GM21447 (cell line): ENCODE measurements around the gene BST2.

Source experiments
- ATAC-seq: cut with Tn5 transposase; IDR thresholded peaks from one replicate; pipeline ENCODE4 v1.9.1; 2021; ENCODE audit not compliant: unreplicated experiment

Gene BST2

GRCh38 chr19:17419621-17420474, 14.4 kb upstream of the BST2 start, which contains the start of gene MVB12A:
Gene MVB12A (plus strand): TSS chr19:17420047. CDS start chr19:17420136, 89 bp downstream.
- peak; percentile 81 for ATAC-seq

- ATAC-seq: no peak
Observed at GRCh38 chr19:17419154-17419620, 13.8 kb upstream of the BST2 start.

GRCh38 chr19:17418710-17419109, 13.3 kb upstream of the BST2 start:
- no peak for ATAC-seq

- no peak for ATAC-seq
Observed at GRCh38 chr19:17415121-17415520, 9.7 kb upstream of the BST2 start.

GRCh38 chr19:17414097-17414496, 8.7 kb upstream of the BST2 start:
- no peak for ATAC-seq

GRCh38 chr19:17411801-17412200, 6.4 kb upstream of the BST2 start:
- ATAC-seq: no peak

GRCh38 chr19:17409990-17410389, 4.6 kb upstream of the BST2 start:
- ATAC-seq: no peak

GRCh38 chr19:17406887-17407196, 1.4 kb upstream of the BST2 start:
- no peak for ATAC-seq

- no peak for ATAC-seq
Observed at GRCh38 chr19:17406046-17406886, 836 bp upstream of the BST2 start.

- ATAC-seq: no peak
Observed at GRCh38 chr19:17404621-17405249, 695 bp downstream of the BST2 start.

GRCh38 chr19:17404015-17404414, 1.4 kb downstream of the BST2 start:
- ATAC-seq: no peak

- no peak for ATAC-seq
Observed at GRCh38 chr19:17402982-17403855, 2.2 kb downstream of the BST2 start.

GRCh38 chr19:17401628-17402027, 3.8 kb downstream of the BST2 start:
- no peak for ATAC-seq

GRCh38 chr19:17398902-17399527, 6.4 kb downstream of the BST2 start:
- ATAC-seq: no peak

GRCh38 chr19:17394891-17395415, 10.5 kb downstream of the BST2 start:
- ATAC-seq: no peak

GRCh38 chr19:17393914-17394313, 11.5 kb downstream of the BST2 start, which contains the start of gene CCDC194:
Gene CCDC194 (minus strand): TSS chr19:17394196. CDS start chr19:17394158, 38 bp downstream.
- no peak for ATAC-seq

GRCh38 chr19:17393002-17393401, 12.4 kb downstream of the BST2 start:
- no peak for ATAC-seq

- no peak for ATAC-seq
Observed at GRCh38 chr19:17391371-17392151, 13.9 kb downstream of the BST2 start.
